Activated CD8-positive, alpha-beta memory T cell treated with anti-CD3 and anti-CD28 coated beads, Interleukin-2, amount 50 U/mL, for 4 hours (primary cell): ENCODE results near the gene COPRS.
"Not testable (repeated sequence)": the region's sequence is repeated elsewhere in the genome, so short reads cannot be mapped to it uniquely, and the experiment has no call there.

Experiments
- DNase-seq: peaks from one replicate; pipeline ENCODE4 v3.0.0-alpha.2; 2020

The COPRS gene

DNA sequence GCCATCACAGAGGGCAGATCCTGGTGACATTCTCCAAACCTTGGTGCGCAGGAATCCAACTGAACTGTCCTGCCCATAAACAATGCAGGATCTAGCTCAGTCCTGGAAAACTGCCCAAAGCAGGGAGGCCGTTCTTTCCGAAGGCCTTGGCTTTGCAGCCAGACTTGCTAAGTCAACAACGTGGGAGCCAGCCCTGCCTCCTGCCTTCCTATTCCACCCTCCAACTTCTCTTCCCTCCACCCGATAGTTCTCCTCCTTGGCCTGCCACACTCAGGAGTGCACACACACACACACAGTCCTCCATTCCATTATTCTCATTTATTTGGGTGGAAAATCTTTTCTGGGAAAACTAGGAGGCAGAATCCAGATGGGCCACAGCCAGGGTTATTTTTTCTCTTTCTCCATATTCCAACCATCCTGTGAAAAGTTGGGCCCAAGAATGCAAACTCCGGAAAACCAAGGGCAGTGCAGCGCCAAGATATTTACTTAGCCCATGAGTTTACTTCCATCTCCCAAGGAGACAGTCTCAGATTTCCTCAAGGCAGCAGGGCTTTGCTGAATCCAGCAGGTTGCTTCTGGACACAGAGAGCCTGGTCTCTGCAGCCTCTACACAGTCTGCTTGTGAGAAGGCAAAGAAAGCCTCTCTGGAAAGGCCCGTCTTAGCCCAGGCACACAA, 15.8 kb downstream of the COPRS start:
- DNase-seq: no peak

DNA sequence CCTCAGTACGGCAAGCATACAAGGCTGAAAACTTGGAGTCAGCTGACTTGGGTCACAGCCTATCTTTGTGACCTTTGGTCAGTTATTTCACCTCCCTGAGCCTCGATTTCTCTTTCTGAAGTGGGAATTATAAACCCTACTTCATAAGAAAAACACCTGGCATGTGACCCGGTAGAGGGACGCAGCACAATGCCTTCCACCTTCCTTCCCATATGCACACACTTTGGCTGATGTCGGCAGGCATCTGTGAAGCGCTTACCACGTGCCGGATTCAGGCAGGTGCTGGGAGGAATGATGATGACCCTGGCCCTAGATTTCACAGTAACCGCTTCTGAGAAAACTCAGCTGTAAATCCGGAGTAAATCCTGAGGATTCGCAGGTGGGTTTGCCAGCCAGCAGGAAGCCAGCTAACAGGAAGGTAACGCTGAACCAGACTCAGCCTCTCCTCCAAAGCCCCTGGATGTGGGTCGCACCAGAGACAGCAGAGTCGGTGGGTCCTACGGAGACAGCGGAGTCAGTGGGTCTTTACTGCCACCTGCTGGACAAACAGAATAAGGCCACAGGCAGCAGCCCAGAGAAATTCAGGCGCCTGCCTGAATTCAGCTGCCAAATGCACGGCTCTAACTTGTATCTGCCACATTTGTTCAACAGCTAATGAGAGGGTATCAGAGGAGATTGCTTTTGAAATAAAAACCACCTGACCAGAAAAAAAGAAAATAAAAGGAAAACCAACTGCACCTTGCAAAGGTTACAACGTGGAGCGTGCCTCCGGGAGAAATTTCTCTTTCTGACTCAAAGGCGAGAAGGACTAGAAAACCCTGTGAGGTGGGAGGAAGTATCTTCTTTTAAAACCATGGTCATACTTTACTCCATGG, 16.6 kb downstream of the COPRS start:
- DNase-seq: peak; percentile 60

DNA sequence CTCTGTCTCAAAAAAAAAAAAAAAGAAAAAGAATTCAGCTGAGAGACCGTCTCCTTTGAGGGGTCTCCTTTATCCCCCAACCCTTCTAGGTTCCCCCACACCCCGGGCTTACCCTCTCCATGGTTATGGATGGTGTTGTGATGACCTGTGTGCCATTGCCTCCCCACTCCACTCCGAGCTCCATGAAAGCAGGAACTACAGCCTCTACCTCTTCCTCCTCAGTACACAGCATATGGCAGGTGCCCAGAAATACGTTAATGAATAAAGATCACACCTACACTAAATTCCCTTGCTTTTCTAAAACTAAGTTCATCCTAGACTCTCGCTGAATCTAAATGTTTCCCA, 17.2 kb downstream of the COPRS start:
- no peak for DNase-seq

DNA sequence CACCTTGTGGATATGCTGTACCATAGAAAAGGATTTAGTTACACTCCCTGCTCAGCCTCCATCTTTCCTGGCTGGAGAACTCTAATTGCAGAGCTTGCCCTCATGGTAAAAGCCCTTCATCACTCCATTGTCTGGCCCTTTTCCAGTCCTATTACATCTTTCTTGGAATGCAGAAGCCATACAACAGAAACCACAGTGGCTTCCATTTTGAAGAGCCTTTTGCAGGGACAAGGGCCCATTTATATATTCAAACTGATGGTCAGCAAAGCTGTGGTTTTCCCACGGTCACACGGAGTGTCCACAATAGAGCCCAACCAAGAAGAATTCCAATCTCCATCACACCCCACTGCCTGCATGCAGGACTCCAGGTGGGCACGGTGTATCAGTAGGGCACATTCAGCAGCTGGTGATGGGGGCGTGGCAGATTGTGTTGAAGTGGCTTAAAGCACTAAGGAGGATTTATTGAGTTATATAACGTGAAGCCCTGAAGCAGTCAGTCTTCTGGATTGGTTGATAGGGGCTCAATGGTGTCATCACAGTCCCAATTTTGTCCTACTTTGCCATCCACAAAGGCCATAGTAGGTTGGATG, 20.3 kb downstream of the COPRS start:
- no peak for DNase-seq

DNA sequence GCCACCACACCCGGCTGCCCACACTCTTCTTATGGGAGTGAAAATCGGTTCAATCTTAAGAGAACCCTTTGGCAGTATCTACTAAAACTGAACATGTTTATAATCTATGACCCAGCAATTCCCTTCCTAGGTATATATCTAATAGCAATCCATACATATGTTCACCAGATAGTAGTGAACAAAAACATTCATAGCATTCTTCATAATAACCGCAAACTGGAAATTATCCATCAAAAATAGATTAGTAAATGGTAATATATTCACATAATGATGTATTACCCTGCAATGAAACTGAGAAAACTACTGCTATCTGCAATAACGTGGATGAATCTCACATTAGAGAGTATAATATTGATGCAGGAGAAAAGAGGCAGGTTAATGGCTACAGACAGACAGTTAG, 23.1 kb downstream of the COPRS start:
- DNase-seq: no peak

DNA sequence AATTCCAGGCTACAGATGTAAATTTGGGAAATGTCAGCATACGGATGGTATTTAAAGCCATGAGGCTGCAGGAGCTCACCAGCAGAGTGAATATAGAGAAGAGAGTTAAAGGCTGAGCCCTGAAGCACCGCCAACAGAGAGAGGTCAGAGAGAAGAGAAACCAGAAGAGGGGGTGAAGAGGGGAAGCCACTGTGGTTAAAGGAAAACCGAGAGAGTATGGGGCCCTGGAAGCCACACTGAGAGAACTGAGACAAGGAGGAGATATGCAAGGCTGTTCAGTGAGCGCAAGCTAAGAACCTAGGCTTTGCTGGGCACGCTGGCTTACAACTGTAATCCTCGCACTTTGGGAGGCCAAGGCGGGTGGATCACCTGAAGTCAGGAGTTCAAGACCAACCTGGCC, 24.6 kb downstream of the COPRS start:
- no peak for DNase-seq

DNA sequence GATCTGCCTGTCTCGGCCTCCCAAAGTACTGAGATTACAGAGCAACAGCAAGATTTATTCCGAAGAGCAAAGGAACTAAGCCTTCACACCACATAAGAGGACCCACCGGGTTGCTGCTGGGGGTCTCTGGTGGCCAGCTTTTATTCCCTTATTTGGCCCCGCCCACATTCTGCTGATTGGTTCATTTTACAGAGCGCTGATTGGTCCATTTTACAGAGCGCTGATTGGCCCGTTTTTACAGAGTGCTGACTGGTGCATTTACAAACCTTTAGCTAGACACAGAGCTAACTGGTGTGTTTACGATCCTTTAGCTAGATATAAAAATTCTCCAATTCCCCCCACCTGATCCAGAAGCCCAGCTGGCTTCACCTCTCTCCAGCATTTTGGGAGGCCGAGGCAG, 26.3 kb downstream of the COPRS start:
- DNase-seq: no peak

DNA sequence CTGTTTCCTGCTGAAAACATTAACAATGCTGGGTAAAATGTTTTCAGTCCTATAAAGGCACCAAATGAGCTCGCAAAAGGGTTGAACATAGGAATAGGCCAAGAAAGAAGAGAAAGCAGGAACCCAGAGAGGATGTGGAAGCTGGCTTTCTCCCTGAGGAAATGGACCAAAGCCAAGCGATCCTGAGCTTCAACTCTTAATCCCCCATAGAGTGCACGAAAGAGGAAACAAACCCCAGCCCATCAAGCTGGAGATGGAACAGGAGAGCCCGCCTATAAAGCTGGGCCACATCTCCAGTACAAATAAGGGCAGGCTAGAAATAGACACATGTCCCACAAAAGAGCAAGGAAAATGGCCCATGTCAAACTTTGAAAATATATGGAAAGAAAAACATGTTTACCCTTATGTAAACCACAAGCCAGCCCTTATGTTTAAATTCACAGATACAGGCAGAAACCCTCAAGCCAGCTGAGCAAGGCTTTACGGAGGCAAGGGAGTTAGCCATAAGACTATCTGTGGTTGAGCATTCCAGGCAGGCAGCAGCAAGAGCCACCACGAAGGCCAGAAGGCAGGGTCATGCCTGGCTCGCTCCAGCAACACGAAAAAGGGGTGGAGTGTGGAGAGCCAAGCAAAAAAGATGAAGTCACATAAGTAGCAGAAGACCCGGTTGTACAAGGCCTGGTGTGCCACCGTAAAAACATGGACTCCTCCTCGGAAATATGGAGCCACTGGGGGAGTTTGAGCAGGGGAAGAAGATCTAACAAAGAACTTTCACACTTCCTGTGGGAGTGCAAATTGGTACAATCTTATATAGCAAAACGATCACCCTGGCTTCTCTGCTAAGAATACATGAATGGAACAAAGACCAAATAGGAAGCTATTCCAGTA, 27.8 kb downstream of the COPRS start:
- DNase-seq: no peak

DNA sequence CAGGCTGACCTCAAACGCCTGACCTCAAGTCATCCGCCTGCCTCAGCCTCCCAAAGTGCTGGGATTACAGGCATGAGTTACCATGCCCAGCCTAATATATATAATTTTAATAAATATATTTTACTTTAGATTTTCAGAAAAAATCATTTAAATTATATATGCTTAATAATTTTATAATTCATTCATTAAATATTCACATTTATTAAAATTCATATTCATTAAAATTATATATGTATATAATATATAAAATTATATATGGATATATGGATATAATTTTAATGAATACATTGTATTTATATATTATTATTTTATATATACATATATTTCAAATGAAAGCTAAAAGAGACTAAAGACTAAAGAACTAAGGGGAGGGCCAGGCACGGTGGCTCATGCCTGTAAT, 29.4 kb downstream of the COPRS start:
- no peak for DNase-seq

DNA sequence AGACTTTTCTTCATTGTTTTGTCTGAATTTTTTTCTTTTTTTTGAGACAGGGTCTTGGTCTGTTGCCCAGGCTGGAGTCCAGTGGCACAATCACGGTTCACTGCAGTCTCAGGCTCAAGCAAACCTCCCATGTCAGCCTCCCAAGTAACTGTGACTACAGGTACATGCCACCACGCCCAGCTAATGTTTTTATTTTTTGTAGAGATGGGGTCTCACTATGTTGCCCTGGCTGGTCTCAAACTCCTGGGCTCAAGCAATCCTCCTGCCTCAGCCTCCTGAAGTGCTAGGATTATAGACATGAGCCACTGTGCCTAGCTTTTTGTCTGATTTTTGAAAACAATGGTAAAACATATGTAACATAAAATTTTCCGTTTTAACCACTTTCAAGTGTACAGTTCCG, 30.1 kb downstream of the COPRS start:
- not testable (repeated sequence) for DNase-seq

DNA sequence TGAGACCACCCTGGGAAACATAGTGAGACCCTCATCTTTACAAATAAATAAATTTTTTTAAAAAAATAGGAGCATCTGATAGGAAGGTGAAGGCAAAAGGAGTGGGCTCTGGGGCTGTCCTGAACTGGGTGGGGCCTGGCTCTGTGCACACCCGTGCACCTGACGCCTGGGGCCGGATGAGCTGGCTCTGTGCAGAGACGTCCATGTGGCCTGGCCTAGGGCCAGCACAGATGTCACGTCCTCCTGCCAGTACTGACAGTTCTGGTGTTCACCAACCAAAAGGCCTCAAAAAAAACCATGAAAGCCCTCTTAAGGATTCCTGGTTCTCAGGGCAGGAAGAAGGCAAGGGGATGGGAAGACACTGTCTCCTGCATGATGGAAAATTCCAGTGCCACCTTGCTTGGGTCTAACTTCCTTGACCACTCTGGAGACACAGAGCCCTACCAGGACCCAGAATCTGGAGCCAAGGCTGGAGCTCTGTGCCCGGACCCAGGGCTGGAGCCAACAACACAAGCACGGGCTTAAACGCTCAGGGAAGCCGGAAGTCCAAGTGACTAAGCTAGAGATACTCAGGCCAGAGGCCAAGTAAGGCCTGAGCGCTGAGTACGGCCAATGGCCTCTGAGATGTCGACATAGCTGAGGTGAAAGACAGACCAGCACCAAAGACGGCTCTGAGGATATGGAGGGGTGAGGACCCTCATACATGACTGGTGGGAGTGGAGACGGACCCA, 32.9 kb downstream of the COPRS start:
- DNase-seq: no peak

DNA sequence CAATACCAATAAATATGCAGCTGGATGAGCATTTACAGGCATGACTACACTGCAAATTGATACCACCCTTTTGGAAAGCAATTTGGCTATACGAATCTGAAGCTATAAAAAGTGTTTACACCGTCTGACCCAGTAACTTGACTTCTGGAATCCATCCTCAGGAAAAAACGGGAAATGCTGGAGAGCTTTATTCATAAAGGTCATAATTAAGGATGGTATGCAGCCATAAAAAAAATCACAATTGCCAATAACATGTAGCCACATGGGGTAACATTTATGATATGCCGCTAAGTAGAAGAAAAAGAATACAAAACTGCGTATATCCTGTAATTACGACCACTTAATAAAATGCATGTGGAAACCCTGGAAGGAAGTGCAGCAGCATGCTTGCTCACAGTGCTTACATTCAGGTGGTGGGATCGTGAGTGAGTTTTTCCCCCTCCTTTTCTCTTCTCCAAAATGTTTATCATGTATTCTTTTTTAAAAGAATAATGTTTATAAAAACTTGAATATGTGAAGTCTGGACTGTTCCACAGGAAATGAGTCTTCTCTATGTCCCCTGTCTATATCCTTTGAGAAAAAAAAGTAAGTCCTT, 34.2 kb downstream of the COPRS start:
- no peak for DNase-seq

DNA sequence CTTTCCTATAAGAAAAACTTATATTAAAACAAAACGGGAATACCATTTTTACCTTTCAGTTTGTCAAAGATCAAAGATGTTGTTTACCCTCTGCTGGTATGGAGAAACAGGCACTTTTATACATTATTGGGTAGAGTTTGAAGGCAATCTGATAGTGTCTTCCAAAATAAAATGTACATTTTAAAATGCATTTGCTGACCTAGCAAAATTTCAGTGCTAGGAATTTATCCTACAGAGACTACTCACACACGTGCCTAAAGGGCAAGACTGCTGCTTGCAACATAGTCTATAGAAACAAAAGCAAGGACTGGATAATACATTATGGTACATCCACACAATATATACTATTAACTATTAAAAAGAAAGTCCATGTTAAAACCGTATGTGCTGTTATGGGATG, 36.0 kb downstream of the COPRS start:
- DNase-seq: no peak

DNA sequence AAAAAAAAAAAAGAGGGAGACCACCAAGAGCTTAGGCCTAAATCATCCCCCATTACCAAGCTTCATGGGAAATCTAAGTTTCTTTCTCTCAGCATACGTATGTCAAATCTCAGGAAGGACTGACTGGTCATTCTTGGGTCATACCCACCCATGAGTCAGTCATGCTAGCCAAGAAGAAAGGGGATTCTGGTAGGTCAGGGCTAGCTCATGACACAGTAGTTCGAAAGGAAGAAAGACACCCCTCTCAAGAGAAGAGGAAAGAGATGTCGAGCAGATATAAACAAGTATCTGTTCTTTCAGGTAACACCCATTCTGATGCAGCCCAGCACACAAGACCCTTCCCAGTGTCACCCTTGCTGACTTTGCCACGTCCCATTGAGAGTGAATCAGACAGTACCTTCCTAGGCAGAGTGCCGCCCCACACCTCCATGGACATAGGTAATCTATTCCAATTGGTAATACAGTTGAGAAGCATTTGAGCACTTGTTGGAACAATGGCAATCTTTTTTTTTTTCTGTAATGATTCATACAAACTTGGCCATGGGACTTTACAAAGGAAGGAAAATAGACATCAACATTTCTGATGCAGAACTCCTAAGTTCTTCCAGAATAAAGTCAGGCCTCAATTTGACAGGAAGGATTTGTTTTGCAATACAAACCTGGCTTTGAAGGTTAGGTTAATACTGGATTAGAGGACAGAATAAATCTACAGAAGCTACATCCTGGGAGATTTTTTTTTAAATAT, 38.2 kb downstream of the COPRS start:
- DNase-seq: no peak

DNA sequence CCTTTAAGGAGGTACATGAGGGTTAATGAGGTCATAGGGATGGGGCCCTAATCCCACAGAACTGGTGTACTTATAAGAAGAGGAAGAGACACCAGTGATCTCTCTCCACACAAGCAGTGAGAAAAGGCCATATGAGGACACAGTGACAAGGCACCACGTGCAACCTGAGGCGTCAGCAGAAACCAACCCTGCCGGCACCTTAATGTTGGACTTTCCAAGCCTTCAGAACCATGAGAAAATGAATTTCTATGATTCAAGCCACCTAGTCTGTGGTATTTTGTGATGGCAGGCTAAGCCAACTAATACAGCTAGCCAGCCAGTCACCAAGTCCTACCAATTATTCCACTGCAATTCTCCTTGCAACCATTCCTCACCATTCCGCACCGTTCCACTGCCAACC, 39.5 kb downstream of the COPRS start:
- no peak for DNase-seq

DNA sequence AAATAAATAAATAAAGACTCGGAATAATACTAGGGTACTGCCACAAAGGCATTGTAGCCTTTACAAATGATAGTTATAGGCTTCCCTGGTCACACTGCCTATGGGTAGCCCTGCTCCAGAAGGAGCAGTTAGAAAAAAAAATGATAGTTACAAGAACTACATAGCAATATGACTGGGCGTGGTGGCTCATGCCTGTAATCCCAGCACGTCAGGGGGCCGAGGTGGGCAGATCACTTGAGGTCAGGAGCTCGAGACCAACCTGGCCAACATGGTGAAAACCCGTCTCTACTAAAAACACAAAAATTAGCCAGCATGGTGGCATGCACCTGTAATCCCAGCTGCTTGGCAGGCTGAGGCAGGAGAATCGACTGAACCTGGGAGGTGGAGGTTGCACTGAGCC, 40.2 kb downstream of the COPRS start:
- not testable (repeated sequence) for DNase-seq

DNA sequence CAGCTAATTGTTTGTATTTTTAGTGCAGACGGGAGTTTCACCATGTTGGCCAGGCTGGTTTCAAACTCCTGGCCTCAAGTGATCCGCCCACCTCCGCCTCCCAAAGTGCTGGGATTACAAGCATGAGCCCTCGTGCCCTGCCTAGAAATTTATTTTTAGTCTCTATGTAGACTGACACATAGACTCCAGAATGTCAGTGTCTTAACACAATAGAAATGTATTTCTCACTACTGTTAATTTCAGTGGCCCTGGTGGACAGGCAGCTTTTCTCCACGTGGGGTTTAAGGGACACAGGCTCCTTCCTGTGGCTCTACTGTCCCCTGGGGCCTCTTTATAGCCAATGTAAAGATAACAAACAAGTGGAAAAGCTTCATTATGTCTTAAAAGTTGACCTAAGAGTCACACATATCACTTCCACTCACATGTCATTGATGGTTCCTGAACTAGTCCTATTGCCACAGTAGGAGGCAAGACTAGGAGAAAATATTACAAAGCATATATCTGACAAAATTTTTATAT, 43.8 kb downstream of the COPRS start:
- no peak for DNase-seq

DNA sequence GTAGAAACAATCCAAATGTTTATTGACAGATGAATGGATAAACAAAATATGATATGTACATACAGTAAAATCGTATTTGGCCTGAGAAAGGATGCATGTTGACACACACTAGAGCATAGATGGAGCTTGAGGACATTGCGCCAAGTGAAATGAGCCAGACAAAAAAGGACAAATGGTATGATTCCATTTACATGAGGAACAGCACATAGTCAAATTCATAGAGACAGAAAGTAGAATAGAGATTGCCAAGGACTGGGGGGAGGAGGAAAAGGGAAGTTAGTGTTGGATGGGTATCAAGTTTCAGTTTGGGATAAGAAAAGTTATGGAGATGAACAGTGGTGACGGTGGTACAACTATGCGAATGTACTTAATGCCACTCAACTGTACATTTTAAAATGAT, 47.9 kb downstream of the COPRS start:
- no peak for DNase-seq

DNA sequence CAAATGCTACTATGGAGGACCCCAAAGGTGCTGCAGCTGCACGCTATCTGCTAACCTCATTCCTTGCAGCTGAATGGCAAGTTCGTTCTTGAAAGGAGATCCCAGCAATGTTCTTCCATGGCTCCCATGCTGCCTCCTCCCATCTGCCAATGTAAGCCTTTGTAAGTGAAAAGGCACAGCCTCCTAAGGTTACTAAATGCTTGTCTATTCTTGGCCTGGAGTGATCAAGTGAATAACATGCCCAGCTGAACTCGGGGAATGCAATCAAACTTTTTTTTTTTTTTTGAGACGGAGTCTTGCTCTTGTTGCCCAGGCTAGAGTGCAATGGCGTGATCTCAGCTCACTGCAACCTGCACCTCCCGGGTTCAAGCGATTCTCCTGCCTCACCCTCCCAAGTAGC, 49.2 kb downstream of the COPRS start:
- not testable (repeated sequence) for DNase-seq

DNA sequence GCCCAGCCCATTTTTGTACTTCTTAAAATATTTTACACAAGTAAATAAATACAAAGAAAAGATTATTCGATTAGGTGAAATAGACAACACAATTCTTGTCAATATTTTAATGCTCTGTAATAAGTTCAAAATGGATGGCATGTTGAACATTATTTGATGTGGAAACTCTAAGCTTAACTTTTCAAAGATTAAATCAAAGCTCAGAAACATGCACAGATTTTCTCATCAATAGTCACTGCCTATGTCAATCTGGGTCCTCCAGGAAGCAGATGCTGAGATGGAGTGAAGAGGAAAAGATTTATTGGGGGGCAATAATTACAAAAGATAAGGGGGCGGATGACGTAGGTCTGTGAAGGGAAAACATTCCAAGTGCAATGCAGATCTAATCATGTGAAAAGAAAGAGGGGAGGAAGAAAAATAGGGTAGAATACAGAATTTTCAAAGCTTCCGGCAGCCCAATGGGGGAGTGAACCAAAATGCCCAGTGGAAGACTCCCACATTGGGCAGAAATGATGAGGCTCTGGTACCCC, 50.5 kb downstream of the COPRS start:
- DNase-seq: no peak

DNA sequence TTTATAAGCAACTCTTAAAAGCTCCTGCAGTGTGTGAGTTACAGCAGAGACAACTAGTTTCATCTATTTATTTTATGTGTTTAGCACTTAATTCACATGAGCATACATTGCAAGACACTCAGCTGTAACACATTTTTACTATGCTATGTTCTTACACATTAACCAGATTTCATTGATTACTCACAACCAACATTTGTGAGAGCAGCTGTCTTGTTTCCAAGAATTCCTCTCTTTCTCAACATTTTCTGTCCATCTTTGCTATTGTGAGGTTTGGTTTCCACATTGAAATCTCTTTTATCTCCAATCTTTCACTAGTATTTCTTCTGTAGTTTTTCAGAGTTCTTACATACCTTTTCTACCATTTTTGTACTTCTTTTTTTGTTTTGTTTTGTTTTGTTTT, 51.2 kb downstream of the COPRS start:
- DNase-seq: no peak
